HEK293T (cell line): Measurements from ENCODE around the gene GABRB1.

Experiments
- CTCF ChIA-PET: fragments of 350-600 bp; formaldehyde crosslinking; extraction: SDS; loops from one replicate; lab custom pipeline; 2021; ENCODE audit warnings: antibody characterized with exemption, inconsistent platforms; lab: Yijun Ruan, JAX
- POLR2A ChIA-PET: fragments of 350-600 bp; formaldehyde crosslinking; extraction: SDS; loops from one replicate; lab custom pipeline; 2020; ENCODE audit warnings: antibody characterized with exemption, inconsistent platforms; lab: Yijun Ruan, JAX
- DNase-seq: peaks from one replicate; pipeline ENCODE4 v3.0.0; 2012; ENCODE audit warnings: mixed read lengths; ENCODE audit errors: extremely low spot score
- ARNT ChIP-seq: fragments of 450-650 bp; IDR thresholded peaks from 2 replicates; pipeline ENCODE4 v1.6.1; 2017; ENCODE audit warnings: mild to moderate bottlenecking
- BHLHE40 ChIP-seq: fragments of 450-650 bp; IDR thresholded peaks from 2 replicates; pipeline ENCODE4 v1.6.1; 2016; ENCODE audit warnings: mild to moderate bottlenecking, moderate library complexity, borderline replicate concordance
- CTBP1 ChIP-seq: fragments of 450-650 bp; IDR thresholded peaks from 2 replicates; pipeline ENCODE4 v1.6.1; 2016; ENCODE audit warnings: borderline replicate concordance
- ELF4 ChIP-seq: fragments of 450-650 bp; IDR thresholded peaks from 2 replicates; pipeline ENCODE4 v1.6.1; 2017; ENCODE audit warnings: antibody characterized with exemption
- FOXA1 ChIP-seq: fragments of 450-650 bp; IDR thresholded peaks from 2 replicates; pipeline ENCODE4 v1.6.1; 2016; ENCODE audit warnings: mild to moderate bottlenecking
- FOXK2 ChIP-seq: fragments of 450-650 bp; IDR thresholded peaks from 2 replicates; pipeline ENCODE4 v1.6.1; 2016; ENCODE audit warnings: mild to moderate bottlenecking
- FOXM1 ChIP-seq: fragments of 450-650 bp; IDR thresholded peaks from 2 replicates; pipeline ENCODE4 v1.6.1; 2017; ENCODE audit warnings: mild to moderate bottlenecking, borderline replicate concordance
- HDGF ChIP-seq: fragments of 450-650 bp; IDR thresholded peaks from 2 replicates; pipeline ENCODE4 v1.6.1; 2017; ENCODE audit warnings: antibody characterized with exemption, borderline replicate concordance
- L3MBTL2 ChIP-seq: fragments of 450-650 bp; conservative IDR thresholded peaks from 2 replicates; pipeline ENCODE4 v1.6.1; 2016; ENCODE audit warnings: mild to moderate bottlenecking
- LEF1 ChIP-seq: fragments of 450-650 bp; IDR thresholded peaks from 2 replicates; pipeline ENCODE4 v1.6.1; 2017; ENCODE audit warnings: mild to moderate bottlenecking, borderline replicate concordance
- NFRKB ChIP-seq: fragments of 450-650 bp; IDR thresholded peaks from 2 replicates; pipeline ENCODE4 v1.6.1; 2016; ENCODE audit warnings: mild to moderate bottlenecking, moderate library complexity
- SP1 ChIP-seq: fragments of 450-650 bp; IDR thresholded peaks from 2 replicates; pipeline ENCODE4 v1.6.1; 2017
- SUZ12 ChIP-seq: fragments of 450-650 bp; IDR thresholded peaks from 2 replicates; pipeline ENCODE4 v1.6.1; 2016; ENCODE audit warnings: mild to moderate bottlenecking
- TARDBP ChIP-seq: fragments of 450-650 bp; IDR thresholded peaks from 2 replicates; pipeline ENCODE4 v1.6.1; 2016
- ZNF384 ChIP-seq: fragments of 450-650 bp; IDR thresholded peaks from 2 replicates; pipeline ENCODE4 v1.6.1; 2016
- TF ChIP-seq, protein P1 (sequence below): fragments of 450-650 bp; IDR thresholded peaks from 2 replicates; pipeline ENCODE4 v1.6.1; 2016

Gene GABRB1

DNA sequence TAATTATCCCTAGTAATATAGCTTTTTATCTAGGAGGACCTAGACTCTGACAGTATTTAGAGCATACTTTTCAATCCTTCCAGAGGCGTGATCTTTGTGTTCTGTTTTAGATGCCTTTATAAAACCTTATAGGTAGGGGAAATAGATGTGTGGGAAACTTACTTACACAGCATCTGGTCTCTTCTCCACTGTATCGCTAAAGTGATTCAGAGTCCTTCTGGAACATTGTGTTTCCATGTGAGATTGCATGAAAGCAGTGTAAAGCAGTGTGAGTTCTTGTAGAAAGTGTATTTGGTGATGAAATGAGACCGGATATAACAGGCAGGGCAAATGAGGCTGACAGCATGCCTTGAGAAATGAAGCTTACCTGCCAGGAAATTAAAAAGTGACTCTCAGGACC, 9.5 kb downstream of the GABRB1 start:
- ChIA-PET CTCF (interaction anchor here (1.2 kb wide), 1 partner anchor 8 kb away, joined by 3 read pairs; no protein-coding TSS in a partner anchor), POLR2A (no interaction called here)
- TF ChIP-seq FOXK2 = no peak
- TF ChIP-seq ZNF384 = no peak
- TF ChIP-seq NFRKB = no peak
- TF ChIP-seq, protein P1, sequence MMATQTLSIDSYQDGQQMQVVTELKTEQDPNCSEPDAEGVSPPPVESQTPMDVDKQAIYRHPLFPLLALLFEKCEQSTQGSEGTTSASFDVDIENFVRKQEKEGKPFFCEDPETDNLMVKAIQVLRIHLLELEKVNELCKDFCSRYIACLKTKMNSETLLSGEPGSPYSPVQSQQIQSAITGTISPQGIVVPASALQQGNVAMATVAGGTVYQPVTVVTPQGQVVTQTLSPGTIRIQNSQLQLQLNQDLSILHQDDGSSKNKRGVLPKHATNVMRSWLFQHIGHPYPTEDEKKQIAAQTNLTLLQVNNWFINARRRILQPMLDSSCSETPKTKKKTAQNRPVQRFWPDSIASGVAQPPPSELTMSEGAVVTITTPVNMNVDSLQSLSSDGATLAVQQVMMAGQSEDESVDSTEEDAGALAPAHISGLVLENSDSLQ = no peak
- no peak for TF ChIP-seq LEF1
- no peak for TF ChIP-seq L3MBTL2
- no peak for TF ChIP-seq CTBP1
- no peak for TF ChIP-seq HDGF
- TF ChIP-seq ELF4 = no peak
- no peak for TF ChIP-seq FOXM1
- no peak for TF ChIP-seq SP1
- TF ChIP-seq ARNT = no peak
- TF ChIP-seq TARDBP = no peak
- TF ChIP-seq FOXA1 = no peak
- TF ChIP-seq BHLHE40 = no peak
- TF ChIP-seq SUZ12 = no peak
- DNase-seq = no peak

DNA sequence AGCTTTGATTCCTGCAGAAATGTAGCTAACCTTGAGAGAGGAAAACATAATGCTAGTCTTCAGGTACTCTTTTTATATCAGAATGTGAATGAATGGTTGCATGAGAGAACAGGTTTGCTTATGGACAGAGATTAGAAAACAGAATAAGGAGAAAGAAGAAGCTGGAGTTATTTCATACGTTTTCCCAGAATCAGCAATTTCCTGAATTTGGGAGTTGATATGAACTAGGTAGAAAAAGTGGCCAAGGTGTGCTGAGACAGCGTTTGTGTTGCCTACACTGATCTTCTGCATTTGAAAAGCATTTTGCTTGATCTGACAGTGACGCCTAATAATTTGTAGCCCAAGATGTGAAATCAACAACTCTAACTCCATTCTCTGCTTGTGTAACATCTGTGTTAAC, 12.5 kb downstream of the GABRB1 start:
- DNase-seq = no peak
- TF ChIP-seq LEF1 = no peak
- no peak for TF ChIP-seq FOXA1
- no peak for TF ChIP-seq TARDBP
- TF ChIP-seq SP1 = no peak
- TF ChIP-seq NFRKB = no peak
- TF ChIP-seq ARNT = no peak
- no peak for TF ChIP-seq FOXM1
- no peak for TF ChIP-seq FOXK2
- TF ChIP-seq ZNF384 = no peak
- no peak for TF ChIP-seq L3MBTL2
- TF ChIP-seq BHLHE40 = no peak
- CTCF ChIA-PET = interaction anchor here (0.6 kb wide), 1 partner anchor 250 kb away, joined by 5 read pairs; no protein-coding TSS in a partner anchor
- POLR2A ChIA-PET = no interaction called here

DNA sequence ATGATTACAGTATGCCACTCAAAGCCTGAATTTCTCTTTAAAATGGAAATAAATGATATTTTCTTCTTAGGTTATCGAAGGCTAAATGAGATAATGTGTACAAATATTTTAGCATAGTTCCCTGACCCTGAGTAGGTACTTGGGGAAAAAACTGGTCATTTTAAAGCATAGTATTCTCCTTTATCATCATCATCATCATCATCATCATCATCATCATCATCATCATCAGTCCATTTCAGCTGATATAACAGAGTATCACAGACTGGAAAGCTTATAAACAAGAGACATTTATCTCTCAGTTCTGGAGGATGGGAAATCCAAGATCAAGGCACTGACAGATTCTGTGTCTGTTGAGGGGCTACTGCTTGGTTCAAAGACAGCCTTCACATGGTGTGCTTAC, 13.9 kb downstream of the GABRB1 start:
- POLR2A ChIA-PET = no interaction called here
- DNase-seq = no peak
- CTCF ChIA-PET = no interaction called here
- TF ChIP-seq SP1 = no peak
- no peak for TF ChIP-seq FOXA1
- TF ChIP-seq FOXK2 = no peak
- TF ChIP-seq HDGF = no peak
- TF ChIP-seq SUZ12 = no peak
- TF ChIP-seq TARDBP = no peak
- TF ChIP-seq NFRKB = no peak
- no peak for TF ChIP-seq ARNT
- TF ChIP-seq L3MBTL2 = no peak

DNA sequence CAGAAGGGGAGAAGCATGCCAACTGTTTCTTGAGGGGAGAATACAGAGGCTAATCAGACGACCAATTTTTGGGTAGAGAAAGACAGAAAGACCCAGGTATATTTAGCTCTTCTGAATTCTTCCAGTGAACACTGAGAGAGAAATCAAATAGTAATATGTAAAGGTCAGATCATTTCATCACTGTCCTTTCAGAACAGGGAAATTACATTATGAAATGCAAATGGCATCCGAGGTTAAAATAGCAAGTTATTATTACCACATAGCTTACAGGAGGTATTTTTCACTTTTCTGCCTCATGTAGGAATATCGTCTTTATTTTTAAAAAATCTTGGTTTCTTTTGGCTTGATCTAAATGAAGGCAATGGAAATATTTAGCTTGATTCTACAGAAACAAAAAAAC, 18.0 kb downstream of the GABRB1 start:
- DNase-seq = no peak
- ChIA-PET POLR2A (no interaction called here), CTCF (interaction anchor here (0.5 kb wide), 1 partner anchor 10 kb away, joined by 3 read pairs; no protein-coding TSS in a partner anchor)
- TF ChIP-seq TARDBP = no peak
- TF ChIP-seq, protein P1 = no peak
- TF ChIP-seq FOXM1 = no peak
- TF ChIP-seq BHLHE40 = no peak
- no peak for TF ChIP-seq L3MBTL2
- TF ChIP-seq HDGF = no peak
- no peak for TF ChIP-seq SUZ12
- no peak for TF ChIP-seq ZNF384
- TF ChIP-seq ARNT = no peak
- TF ChIP-seq NFRKB = no peak

DNA sequence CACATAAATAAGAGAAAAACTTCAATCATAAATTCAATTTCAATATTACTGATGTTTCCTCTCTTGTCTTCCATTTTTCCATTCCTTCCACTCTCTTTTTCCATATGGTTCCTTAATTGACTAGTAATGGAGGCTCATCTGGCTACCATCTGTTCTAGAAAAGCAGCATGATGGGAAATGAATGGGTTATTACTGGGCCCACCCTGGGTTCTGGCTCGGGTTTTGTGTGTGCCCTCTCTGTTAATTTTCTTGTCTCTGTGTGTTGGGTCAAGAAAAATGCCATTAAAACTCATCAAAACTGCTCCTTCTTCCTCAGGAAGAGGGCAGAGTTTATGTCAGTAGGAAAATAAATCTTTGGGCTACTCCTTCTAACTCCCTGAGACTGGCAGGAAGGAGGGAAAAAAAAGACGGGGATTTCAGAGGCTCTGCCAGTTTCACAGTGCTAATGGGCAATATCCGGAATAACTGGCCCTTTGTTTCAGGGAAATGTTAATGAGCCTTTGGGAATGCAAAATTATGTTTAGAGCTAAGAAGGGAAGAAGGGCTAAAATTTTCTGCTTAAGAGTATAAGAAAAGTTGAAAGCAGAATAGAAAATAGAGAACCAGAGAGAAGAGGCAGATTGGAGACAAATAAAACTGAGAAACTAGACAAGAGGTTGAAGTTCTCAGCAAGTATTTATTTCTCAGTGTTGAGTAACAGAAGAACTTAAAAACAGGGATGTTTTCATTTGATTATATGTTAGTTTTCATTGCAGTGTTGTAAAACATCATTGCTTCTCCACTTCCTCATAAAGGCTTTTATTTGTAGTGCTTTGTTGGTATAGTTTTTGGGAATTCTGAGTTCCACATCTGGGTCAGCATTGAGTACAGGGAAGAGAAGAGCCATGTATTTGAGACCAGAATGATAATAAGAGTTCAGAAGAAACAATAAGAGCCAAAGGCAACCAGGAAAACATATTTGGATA, 19.7 kb downstream of the GABRB1 start:
- CTCF ChIA-PET = no interaction called here
- TF ChIP-seq FOXM1 (no peak), SUZ12 (no peak), FOXA1 (no peak), ELF4 (no peak), CTBP1 (no peak), ZNF384 (no peak), BHLHE40 (no peak), HDGF (no peak)
- DNase-seq = no peak
- POLR2A ChIA-PET = no interaction called here

DNA sequence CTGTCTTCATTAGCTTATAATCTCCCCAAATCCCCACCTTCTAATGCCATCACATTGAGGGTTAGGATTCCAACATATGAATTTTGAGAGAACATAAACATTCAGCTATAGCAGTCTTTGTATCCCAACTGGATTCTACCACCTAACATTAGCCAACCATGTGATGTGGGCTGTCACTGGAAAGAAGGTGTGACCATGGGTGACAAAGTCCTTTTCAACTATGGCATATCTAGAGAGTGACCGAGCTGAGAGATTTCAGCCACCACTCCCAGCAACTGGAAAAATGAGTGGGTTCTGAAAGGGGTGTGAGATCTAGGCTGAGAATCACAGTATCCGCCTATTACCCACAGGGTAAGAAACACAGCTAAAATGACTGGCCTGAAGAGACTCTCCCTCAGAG, 22.1 kb downstream of the GABRB1 start:
- POLR2A ChIA-PET = no interaction called here
- CTCF ChIA-PET = interaction anchor here (0.5 to 0.6 kb wide), 2 partner anchors 10 to 69 kb away, joined by 3 to 4 read pairs; no protein-coding TSS in a partner anchor
- no peak for DNase-seq
- no peak for TF ChIP-seq NFRKB
- TF ChIP-seq, protein P1 = no peak
